ENCODE data around the gene RSU1. TPM values are rescaled to one million over a fixed set of nuclear protein-coding genes. Genes with fewer than 3 reads are reported as not detected.
A peak's percentile ranks its signal among the peaks of the same experiment; 100 is the strongest.

Gene RSU1
- total RNA-seq, 1 donor from 2014 or later = 39.2 TPM

DNA sequence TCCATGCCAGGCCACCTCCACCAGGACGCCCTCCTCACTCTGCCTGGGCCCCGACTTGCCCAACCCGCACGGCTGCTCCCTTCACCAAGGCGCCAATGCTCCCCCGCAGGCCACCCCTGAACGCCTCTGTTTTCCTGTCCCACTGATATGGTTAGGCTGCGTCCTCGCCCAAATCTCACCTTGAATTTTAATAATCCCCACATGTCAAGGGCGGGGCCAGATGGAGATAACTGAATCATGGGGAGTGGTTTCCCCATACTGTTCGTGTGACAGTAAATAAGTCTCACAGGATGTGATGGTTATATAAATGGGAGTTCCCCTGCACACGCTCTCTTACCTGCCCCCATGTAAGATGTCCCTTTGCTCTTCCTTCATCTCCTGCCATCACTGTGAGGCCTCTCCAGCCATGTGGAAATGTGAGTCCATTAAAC, 29.8 kb downstream of the RSU1 start:
- H3K4me1 ChIP-seq = peaks cover 35% of the 10 kb centered on the region
- no peak overlapping the region for H3K27ac ChIP-seq (replicated peaks)
- H3K27me3 ChIP-seq (ENCODE audit: low read depth) = no peaks in the 10 kb centered on the region
- DNase-seq = no peak
- H3K4me3 ChIP-seq = no peak overlapping the region
- peaks cover 3% of the 10 kb centered on the region for H3K36me3 ChIP-seq
- TF ChIP-seq, protein P1, sequence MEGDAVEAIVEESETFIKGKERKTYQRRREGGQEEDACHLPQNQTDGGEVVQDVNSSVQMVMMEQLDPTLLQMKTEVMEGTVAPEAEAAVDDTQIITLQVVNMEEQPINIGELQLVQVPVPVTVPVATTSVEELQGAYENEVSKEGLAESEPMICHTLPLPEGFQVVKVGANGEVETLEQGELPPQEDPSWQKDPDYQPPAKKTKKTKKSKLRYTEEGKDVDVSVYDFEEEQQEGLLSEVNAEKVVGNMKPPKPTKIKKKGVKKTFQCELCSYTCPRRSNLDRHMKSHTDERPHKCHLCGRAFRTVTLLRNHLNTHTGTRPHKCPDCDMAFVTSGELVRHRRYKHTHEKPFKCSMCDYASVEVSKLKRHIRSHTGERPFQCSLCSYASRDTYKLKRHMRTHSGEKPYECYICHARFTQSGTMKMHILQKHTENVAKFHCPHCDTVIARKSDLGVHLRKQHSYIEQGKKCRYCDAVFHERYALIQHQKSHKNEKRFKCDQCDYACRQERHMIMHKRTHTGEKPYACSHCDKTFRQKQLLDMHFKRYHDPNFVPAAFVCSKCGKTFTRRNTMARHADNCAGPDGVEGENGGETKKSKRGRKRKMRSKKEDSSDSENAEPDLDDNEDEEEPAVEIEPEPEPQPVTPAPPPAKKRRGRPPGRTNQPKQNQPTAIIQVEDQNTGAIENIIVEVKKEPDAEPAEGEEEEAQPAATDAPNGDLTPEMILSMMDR (IDR thresholded peaks at IDR 0.05; ENCODE audit: borderline replicate concordance) = no peak
- intact Hi-C loops (cut with micrococcal nuclease) = no loop called here
- no peaks in the 10 kb centered on the region for H3K9me3 ChIP-seq (replicated peaks)

DNA sequence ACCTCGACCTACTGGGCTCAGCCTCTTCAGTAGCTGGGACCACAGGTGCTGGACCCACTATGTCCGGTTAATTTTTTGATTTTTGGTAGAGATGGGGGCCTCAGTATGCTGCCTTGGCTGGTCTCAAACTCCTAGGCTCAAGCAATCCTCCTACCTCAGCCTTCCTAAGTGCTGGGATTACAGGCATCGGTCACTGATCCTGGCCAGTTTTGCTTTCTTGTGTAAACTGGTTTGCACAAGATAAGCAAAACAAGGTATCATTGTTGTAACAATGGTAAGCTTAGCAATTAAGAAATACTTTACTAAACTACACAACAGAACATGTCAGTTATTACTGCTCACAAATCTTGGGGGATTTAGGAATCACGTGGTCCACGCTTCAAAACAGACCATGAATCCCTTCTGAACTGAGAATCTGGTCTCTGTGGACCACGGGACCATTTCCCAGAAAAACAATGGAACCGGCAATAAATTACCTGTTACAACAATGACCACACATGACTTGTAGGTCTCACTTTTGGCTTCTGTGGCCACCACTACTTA, 36.8 kb downstream of the RSU1 start:
- Histone ChIP-seq H3K4me3 (no peak overlapping the region), H3K27ac (replicated peaks) (no peak overlapping the region), H3K9me3 (replicated peaks) (no peaks in the 10 kb centered on the region), H3K36me3 (peaks cover 3% of the 10 kb centered on the region), H3K4me1 (peaks cover 28% of the 10 kb centered on the region), H3K27me3 (ENCODE audit: low read depth) (no peaks in the 10 kb centered on the region)
- TF ChIP-seq, protein P1 (IDR thresholded peaks at IDR 0.05; ENCODE audit: borderline replicate concordance) = no peak
- intact Hi-C loops (cut with micrococcal nuclease) = no loop called here
- no peak for DNase-seq

DNA sequence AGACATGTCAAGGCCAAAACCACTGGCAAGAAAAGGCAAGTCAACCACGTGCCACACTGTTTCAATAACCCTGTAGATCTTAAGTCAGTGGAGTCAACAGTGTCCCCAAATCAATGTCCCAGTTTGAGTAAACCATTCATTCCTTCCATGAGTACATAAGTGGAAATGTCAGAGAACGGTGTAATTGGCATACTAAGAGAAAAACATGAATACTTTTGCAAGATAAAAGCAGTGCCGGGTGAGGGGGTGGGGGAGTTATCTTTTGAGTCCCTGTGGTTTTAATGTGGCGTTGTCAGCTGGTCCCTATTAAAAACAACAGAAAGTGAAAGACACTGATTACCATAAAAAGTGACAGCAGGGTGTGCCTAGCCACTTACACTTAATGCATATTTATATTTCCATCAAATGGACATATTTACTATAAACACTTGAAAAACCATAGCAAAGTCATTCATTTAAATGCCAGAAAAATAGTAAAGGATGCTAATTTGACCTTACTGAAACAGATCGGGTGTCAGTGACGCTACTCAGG, 37.8 kb downstream of the RSU1 start:
- H3K27me3 ChIP-seq (ENCODE audit: low read depth) = no peaks in the 10 kb centered on the region
- no peak overlapping the region for H3K4me3 ChIP-seq
- no peak overlapping the region for H3K27ac ChIP-seq (replicated peaks)

DNA sequence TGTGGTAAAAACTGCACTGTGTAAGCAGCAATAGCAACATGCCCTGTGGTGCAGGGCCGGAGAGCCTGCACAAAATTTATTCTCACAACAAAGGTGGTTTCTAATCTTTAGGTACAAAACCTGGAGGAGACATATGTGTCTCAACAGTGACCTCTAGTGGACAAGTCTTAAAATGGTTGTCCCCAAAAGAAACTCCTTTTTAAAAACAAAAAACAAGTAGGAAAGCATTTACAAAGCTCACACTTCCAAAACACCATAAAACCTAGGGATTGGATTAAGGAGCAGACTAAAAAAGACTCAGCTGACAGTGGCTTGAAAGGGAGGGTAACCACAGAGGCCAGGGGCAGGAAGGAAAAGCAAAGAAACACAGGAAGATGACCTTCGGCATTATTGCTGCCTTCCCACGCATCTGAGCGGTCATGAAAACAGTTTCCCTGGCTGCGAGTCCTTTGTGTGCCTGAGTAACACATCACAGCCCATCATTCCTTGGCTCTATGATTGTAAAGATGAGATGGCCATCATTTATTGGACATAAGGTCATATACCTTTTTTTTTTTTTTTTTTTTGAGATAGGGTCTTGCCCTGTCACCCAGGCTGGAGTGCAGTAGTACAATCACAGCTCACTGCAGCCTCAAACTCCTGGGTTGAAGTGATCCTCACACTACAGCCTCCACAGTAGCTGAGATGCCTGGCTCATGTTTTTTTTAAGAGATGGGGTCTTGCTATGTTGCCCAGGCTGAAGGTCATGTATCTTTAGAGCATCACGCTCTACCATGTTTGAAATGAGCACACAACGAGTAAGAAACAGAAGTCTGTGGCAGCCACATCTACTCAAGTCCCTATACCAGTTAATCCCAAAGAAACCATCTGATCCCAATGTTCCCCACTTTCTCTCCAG, 39.5 kb downstream of the RSU1 start:
- H3K4me3 ChIP-seq = peak overlapping the region; percentile 14

More for the DNA sequence above, 37.8 kb downstream of the RSU1 start:
- TF ChIP-seq, protein P1 (IDR thresholded peaks at IDR 0.05; ENCODE audit: borderline replicate concordance) = no peak
- Histone ChIP-seq H3K4me1 (peaks cover 28% of the 10 kb centered on the region), H3K36me3 (peaks cover 3% of the 10 kb centered on the region), H3K9me3 (replicated peaks) (no peaks in the 10 kb centered on the region)
- intact Hi-C loops (cut with micrococcal nuclease) = no loop called here
- no peak for DNase-seq

DNA sequence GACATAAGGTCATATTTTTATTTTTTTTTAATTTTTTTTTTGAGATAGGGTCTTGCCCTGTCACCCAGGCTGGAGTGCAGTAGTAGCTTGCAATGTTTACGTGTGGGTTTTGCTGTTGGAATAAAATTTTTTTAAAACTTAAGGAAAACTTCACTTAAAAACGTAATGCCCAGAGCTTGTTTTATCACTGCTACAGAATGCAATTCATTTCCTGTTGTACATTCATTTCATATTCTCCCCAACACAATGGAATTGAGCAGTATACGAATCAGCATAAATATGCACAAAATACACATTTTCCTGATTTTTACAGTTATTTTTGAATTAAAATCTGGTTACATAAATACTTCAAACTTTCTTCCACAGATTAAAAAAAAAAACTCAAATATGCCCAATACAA, 40.3 kb downstream of the RSU1 start:
- DNase-seq = no peak
- no peaks in the 10 kb centered on the region for H3K9me3 ChIP-seq (replicated peaks)
- no peak overlapping the region for H3K4me3 ChIP-seq
- peaks cover 44% of the 10 kb centered on the region for H3K4me1 ChIP-seq
- peak overlapping the region; percentile 64 for H3K27ac ChIP-seq (replicated peaks)
- TF ChIP-seq, protein P1 (IDR thresholded peaks at IDR 0.05; ENCODE audit: borderline replicate concordance) = no peak
- H3K36me3 ChIP-seq = peaks cover 3% of the 10 kb centered on the region
- intact Hi-C loops (cut with micrococcal nuclease) = no loop called here
- no peaks in the 10 kb centered on the region for H3K27me3 ChIP-seq (ENCODE audit: low read depth)

More for the DNA sequence above, 39.5 kb downstream of the RSU1 start:
- H3K27ac ChIP-seq (replicated peaks) = peak overlapping the region; percentile 64
- no peak for DNase-seq
- intact Hi-C loops (cut with micrococcal nuclease) = no loop called here
- H3K27me3 ChIP-seq (ENCODE audit: low read depth) = no peaks in the 10 kb centered on the region
- peaks cover 3% of the 10 kb centered on the region for H3K36me3 ChIP-seq
- H3K4me1 ChIP-seq = peaks cover 35% of the 10 kb centered on the region
- TF ChIP-seq, protein P1 (IDR thresholded peaks at IDR 0.05; ENCODE audit: borderline replicate concordance) = peak; percentile 84
- H3K9me3 ChIP-seq (replicated peaks) = no peaks in the 10 kb centered on the region
